Cardiac muscle cell (in vitro differentiated cells and primary cell): ENCODE results near the gene LRP1B. TPM values are rescaled to one million over a fixed set of nuclear protein-coding genes. Genes with fewer than 3 reads are reported as not detected.

Experiments
- DNase-seq, 2 donors: peaks; one replicate each; pipeline versions ENCODE4 v3.0.0 to v3.0.0-alpha.2; 2010 to 2017; ENCODE audit warnings: low read depth in 1 of 2, low spot score in 1 of 2
- H3K27ac ChIP-seq: fragments of 200-600 bp; sonication (generic); 2 replicates; pipeline ENCODE4 v1.5.1; 2016
- H3K27me3 ChIP-seq: fragments of 200-600 bp; sonication (generic); 2 replicates; pipeline ENCODE4 v1.6.0; 2016; ENCODE audit warnings: control low read depth
- H3K36me3 ChIP-seq: fragments of 200-600 bp; sonication (generic); 2 replicates; pipeline ENCODE4 v1.5.1; 2016; ENCODE audit warnings: control low read depth
- H3K4me1 ChIP-seq: fragments of 200-600 bp; sonication (generic); 2 replicates; pipeline ENCODE4 v1.8.1; 2017; ENCODE audit warnings: low read depth, mild to moderate bottlenecking, mixed run types
- H3K4me3 ChIP-seq: fragments of 200-600 bp; sonication (generic); 2 replicates; pipeline ENCODE4 v1.5.1; 2016; ENCODE audit warnings: mild to moderate bottlenecking
- H3K9me3 ChIP-seq: fragments of 200-600 bp; sonication (generic); 2 replicates; pipeline ENCODE4 v1.5.1; 2017; ENCODE audit warnings: low read depth, mild to moderate bottlenecking, control low read depth
- polyA plus RNA-seq: library from polyadenylated mRNA; unstranded; fragments of >200 nt; fragmentation: Nextera tagmentation; extraction: Ambion mirVana; gene quantifications from 2 replicates; pipeline ENCODE4 v1.2.1, GENCODE V29; 2016
- total RNA-seq: library from RNA; depleted of rRNA; stranded (reverse); fragments of >200 nt; gene quantifications from 2 replicates; pipeline ENCODE4 v1.2.3, GENCODE V29; 2016
- TF ChIP-seq, protein P1 (sequence below): IDR thresholded peaks from 2 replicates; pipeline ENCODE4 v1.5.1; 2012; ENCODE audit warnings: low read depth, mild to moderate bottlenecking, low read length

Gene LRP1B
- total and polyA plus RNA-seq, 2 experiments from 2014 or later: 1.2 to 2.5 TPM

DNA sequence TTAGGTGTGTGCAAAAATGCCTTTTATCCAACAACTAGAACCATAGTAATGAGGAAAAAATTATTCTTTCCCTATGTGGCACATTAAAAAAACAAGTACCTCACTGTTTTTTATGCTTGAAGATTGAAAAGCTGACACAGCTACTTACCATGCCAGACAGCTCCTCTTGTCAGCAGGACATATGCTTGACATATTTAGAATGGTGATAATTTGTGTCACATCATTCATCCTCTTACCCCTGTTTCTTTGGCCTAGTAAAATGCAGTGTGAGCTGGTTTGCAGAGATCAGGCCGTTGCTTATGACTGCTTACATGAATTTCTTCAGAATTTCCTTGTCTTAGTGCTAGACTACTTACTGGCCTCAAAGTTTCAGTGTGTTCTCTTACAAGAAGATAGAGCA is 869.9 kb downstream of the LRP1B start:
- H3K4me1 ChIP-seq: no peaks in the 10 kb centered on the region
- no peak for DNase-seq
- no peaks in the 10 kb centered on the region for H3K9me3 ChIP-seq
- H3K36me3 ChIP-seq: no peaks in the 10 kb centered on the region
- H3K27ac ChIP-seq: no peak overlapping the region
- H3K4me3 ChIP-seq: no peak overlapping the region
- TF ChIP-seq, protein P1, sequence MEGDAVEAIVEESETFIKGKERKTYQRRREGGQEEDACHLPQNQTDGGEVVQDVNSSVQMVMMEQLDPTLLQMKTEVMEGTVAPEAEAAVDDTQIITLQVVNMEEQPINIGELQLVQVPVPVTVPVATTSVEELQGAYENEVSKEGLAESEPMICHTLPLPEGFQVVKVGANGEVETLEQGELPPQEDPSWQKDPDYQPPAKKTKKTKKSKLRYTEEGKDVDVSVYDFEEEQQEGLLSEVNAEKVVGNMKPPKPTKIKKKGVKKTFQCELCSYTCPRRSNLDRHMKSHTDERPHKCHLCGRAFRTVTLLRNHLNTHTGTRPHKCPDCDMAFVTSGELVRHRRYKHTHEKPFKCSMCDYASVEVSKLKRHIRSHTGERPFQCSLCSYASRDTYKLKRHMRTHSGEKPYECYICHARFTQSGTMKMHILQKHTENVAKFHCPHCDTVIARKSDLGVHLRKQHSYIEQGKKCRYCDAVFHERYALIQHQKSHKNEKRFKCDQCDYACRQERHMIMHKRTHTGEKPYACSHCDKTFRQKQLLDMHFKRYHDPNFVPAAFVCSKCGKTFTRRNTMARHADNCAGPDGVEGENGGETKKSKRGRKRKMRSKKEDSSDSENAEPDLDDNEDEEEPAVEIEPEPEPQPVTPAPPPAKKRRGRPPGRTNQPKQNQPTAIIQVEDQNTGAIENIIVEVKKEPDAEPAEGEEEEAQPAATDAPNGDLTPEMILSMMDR: no peak
- H3K27me3 ChIP-seq: no peaks in the 10 kb centered on the region

DNA sequence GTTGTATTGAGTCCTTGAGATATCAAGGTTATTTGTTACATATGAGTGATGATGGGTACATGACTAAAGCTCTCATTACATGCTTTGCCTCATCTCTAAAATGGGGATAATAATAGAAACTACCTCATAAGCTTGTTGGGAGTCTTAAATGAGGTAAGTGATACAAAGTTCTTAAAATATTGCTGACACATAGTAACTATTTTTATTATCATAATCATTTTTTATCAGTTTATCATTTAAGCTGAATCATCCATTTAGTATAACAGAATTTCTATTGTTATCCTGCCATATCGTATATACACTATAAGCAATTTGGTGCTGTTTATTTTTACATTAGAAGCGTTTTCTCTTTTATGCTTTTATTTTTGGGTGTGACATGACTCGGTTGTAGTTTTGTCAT is 871.1 kb downstream of the LRP1B start:
- Histone ChIP-seq H3K4me1 (no peaks in the 10 kb centered on the region), H3K27ac (no peak overlapping the region), H3K36me3 (no peaks in the 10 kb centered on the region), H3K4me3 (no peak overlapping the region), H3K27me3 (no peaks in the 10 kb centered on the region), H3K9me3 (no peaks in the 10 kb centered on the region)
- no peak for DNase-seq
- TF ChIP-seq, protein P1: no peak

DNA sequence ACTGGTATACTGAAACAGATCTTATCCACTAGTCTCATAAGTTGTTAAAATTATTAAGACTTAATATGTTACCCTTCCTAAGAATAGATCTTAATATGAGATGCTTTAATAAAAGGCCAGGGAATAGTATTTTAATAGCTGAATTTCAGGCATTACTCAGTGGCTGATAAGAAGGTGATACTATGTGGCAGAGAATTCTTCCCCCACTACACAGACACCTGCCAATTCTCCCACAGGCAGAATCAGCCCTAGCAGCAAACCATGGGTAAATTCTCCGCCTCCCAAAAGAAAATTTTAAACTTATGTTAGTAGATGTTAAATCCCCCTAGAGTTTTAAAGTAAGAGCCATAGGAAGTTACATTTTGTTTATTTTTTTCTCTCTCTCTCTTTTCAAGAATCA is 888.8 kb downstream of the LRP1B start:
- TF ChIP-seq, protein P1: no peak
- Histone ChIP-seq H3K4me1 (no peaks in the 10 kb centered on the region), H3K36me3 (no peaks in the 10 kb centered on the region), H3K27ac (no peak overlapping the region), H3K27me3 (no peaks in the 10 kb centered on the region), H3K4me3 (no peak overlapping the region), H3K9me3 (no peaks in the 10 kb centered on the region)
- no peak for DNase-seq

DNA sequence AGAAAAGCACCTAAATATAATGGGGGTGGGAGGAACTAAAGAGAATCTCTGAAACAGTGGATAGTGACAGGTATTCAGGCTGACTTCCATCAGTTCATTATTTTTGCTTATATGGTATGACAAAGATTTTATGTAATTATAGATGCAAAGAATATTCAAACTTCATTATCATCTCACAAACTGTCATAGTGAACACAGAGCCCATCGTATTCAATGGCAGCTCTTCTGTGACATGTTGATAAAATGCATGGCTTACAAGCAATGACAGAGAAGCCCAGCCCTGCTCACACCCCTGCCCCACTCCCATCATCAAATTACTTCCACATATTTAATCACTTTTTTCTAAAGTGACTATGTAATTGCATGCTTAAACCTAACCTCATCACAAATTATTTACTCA is 904.3 kb downstream of the LRP1B start:
- Histone ChIP-seq H3K9me3 (no peaks in the 10 kb centered on the region), H3K4me3 (no peak overlapping the region), H3K36me3 (no peaks in the 10 kb centered on the region), H3K27ac (no peak overlapping the region), H3K27me3 (no peaks in the 10 kb centered on the region), H3K4me1 (no peaks in the 10 kb centered on the region)
- TF ChIP-seq, protein P1: no peak
- DNase-seq: no peak

DNA sequence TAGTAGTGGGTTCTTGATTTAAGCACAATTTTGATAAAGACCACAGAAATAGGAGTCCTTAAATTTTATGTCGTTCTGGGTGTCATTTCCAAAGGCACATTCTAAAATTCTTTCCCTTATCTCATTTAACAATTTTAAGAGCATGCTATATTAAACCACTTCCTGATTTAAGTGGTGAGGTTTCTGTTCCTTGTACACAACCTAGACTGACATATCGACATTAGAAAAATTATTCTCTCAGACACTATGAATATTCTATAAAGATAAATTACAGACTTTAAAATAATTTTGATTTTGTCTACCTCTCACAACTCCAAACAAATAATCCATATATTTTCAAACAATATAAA is 923.8 kb downstream of the LRP1B start:
- Histone ChIP-seq H3K27ac (no peak overlapping the region), H3K36me3 (no peaks in the 10 kb centered on the region), H3K9me3 (no peaks in the 10 kb centered on the region), H3K4me1 (peaks cover 7% of the 10 kb centered on the region), H3K4me3 (no peak overlapping the region), H3K27me3 (no peaks in the 10 kb centered on the region)
- no peak for DNase-seq
- TF ChIP-seq, protein P1: no peak

DNA sequence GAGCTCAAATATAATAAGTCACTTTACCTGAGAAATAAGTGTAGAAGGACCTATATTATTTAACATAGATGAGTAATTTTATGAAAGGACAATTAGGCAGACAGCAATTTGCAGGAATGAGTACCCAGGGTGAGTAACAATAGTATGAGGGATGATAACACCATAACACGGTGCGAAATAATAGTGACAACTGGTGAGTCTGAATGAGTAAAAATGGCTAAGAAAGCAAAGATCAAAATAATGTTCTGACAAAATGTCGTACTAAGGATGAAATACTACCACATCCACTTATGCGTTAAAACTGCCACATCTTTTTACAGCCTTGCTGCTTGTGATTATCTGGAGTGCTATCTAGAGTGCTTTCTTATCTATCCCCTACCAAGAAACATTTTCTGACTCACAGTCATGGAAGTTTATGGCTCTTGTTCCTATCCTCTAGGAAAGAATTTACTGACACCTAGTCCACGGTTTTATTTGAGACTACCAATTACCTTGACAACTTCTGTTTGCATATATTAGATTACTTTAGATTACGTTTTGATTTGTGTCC is 929.7 kb downstream of the LRP1B start:
- Histone ChIP-seq H3K27me3 (no peaks in the 10 kb centered on the region), H3K4me3 (no peak overlapping the region), H3K27ac (no peak overlapping the region), H3K4me1 (peaks cover 8% of the 10 kb centered on the region), H3K9me3 (no peaks in the 10 kb centered on the region), H3K36me3 (no peaks in the 10 kb centered on the region)
- TF ChIP-seq, protein P1: no peak
- no peak for DNase-seq
